RPMI8226 (cell line): ENCODE data around the gene LPIN2.
"Not testable (repeated sequence)": the region's sequence is repeated elsewhere in the genome, so short reads cannot be mapped to it uniquely, and the experiment has no call there.

ENCODE experiments used
- DNase-seq: peaks from one replicate; pipeline ENCODE4 v3.0.0-alpha.2; 2015

Gene LPIN2

DNA sequence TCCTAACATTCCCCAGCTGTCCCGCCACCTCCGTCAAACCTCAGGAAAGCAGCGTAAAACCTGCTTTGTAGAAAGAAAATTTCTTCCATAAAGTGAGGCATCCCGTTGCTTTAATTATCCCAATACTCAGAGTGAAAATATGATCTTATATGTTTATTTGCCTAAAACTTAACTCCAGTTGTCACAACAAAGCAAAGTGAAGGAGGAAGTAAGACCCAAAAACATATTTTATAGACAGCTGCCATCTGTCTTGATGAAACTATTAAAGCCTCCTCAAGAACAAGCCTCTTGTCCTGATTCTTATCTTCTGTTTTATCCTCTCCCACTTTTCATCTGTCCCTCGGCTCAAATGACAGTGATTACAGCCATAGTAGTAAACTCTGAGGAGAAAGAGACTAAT lies 28.9 kb upstream of the LPIN2 start:
- no peak for DNase-seq

GRCh38 chr18:3040881-3041280 lies 27.9 kb upstream of the LPIN2 start:
- DNase-seq, result no peak

DNA sequence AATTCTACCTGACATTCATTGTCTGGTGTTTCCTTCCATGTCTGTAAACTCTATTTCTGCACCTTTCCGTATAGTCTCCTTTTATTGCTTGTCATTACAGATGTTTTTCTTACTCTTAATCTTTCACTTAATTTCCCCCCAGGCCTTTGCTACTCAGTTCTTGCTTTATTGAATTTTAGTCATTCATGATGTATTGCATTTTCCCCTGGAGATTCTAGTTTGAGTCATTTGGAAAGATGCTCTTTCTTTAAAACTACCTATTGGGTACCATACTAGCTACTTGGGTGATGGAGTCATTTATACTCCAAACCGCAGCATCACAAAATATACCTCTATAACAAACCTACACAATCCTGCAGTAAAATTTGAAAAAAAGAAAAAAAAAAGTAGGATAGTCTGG lies 27.2 kb upstream of the LPIN2 start:
- no peak for DNase-seq

- DNase-seq, result peak; percentile 95
Observed at GRCh38 chr18:3037423-3037915, 24.5 kb upstream of the LPIN2 start.

- no peak for DNase-seq
Observed at GRCh38 chr18:3036108-3036507, 23.2 kb upstream of the LPIN2 start.

- DNase-seq, result no peak
Observed at GRCh38 chr18:3035635-3036034, 22.7 kb upstream of the LPIN2 start.

DNA sequence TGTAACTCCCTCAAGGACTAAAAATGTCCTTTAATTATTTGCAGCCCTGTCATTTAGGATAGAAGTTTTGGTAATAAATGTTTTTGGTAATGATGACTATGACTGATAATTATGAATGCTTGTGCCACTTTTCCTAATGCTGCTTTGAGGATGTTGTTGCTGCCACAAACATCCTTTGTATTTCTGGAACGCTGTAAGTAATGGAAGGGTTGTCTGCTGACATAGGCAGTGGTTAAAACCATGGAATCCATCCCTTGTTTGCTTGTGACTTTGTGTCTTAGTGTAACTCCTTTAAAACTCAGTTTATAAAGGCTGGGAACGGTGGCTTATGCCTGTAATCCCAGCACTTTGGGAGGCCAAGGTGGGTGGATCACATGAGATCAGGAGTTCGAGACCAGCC lies 19.8 kb upstream of the LPIN2 start:
- no peak for DNase-seq

- DNase-seq, result no peak
Observed at GRCh38 chr18:3029215-3029952, 16.4 kb upstream of the LPIN2 start.

DNA sequence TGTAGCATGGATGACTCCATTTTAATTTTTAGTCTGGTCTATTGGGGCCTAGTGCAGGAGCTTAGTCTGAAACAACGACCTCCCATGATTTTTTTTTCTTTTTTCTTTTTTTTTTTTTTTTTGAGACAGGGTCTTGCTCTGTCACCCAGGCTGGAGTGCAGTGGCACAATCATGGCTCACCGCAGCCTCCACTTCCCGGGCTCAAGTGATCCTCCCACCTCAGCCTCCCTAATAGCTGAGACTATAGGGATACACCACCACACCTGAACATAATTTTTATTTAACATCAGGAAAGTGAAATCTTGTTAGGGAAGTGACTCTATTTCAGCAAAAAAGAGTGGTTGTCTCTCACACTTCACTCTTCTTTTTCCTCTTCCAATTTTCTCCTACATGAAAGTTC lies 15.2 kb upstream of the LPIN2 start:
- not testable (repeated sequence) for DNase-seq

- no peak for DNase-seq
Observed at GRCh38 chr18:3027370-3027891, 14.5 kb upstream of the LPIN2 start.

- no peak for DNase-seq
Observed at GRCh38 chr18:3025544-3025943, 12.6 kb upstream of the LPIN2 start.

GRCh38 chr18:3023603-3024002 lies 10.7 kb upstream of the LPIN2 start:
- not testable (repeated sequence) for DNase-seq

- DNase-seq, result peak; percentile 68
Observed at GRCh38 chr18:3016585-3017297, 3.8 kb upstream of the LPIN2 start.

DNA sequence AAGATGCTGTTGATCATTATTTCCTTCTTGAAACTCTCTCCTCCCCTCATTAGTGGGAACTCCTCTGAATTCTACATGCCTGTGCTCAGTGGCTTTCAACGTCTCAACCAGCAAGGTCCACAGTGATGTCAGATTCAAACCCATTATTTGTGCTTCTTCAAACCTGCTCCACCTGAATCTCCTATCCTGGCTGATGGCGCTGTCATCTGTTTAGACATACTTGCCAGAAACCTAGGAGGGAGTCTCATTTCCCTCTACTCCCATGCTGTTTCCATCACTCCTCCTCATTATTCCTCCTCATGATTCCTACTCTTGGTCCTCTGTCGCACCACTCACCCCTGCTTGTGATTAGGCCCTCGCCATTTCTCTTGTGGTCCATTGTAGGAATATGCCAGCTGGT lies 2.9 kb upstream of the LPIN2 start:
- DNase-seq, result no peak

- no peak for DNase-seq
Observed at GRCh38 chr18:3015204-3015592, 2.3 kb upstream of the LPIN2 start.

- no peak for DNase-seq
Observed at GRCh38 chr18:3014503-3015203, 1.7 kb upstream of the LPIN2 start.

DNA sequence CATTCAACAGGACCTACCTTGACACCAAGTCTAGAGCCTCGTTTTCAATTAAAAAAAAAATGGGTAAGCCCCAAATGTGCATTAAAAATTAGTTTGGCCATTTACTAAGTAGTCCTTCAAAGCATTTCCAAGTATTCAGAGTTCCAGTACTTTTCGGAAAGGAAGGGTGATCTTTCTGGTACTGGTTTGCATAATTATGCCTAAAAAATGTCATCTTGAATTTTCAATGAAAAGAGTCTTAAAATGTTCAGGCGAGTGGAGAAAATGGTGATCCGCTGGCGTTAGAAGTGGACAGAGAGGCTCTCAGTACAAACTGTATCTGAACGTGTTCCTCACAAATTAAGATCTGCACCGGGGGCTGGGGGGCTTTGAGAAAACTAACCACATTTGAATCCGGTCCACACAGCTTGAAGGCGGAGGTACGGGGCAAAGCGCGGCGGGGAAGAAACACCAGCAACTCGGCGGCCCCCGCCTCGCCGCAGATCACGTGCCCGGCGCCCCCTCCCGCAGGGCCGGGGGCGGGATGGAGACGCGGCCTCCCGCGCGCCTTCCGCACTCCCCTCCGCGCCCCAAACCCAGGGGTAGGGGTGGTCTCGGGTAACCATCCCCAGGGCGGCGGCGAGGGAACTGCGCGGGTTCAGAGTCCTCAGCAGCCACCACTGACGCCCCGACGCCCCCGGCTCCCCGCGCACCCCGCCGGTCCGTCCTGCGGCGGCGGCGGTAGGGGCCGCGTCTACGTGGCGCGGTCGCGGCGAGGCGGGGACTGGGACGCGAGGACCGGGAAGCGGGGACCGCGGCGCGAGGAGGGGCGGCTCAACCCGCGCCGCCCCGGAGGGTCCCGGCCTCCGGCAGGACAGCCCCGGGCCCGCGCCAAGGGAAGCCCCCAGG lies 564 bp downstream of the LPIN2 start:
- peak; percentile 64 for DNase-seq

DNA sequence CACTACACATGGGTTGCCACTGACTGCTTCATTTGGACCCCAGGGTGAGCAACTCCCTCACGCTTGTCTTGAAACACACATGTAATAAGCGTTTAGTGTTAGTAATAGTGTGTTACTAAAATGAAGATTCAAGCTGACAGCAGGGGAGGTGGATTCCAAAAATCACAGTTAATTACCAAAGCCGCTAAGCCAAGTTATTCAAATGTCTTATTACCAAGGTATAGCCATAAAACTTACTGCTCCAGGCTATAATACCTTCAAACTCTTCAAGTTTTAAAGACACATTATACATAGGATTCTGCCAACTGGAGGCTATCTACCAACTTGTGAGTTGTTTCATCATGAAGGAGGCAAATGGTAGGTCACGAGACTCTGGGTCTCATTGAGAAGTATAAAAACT lies 2.9 kb downstream of the LPIN2 start:
- no peak for DNase-seq

GRCh38 chr18:3008541-3008940 lies 4.4 kb downstream of the LPIN2 start:
- no peak for DNase-seq

GRCh38 chr18:3007491-3007890 lies 5.5 kb downstream of the LPIN2 start:
- no peak for DNase-seq

- no peak for DNase-seq
Observed at GRCh38 chr18:3005462-3005861, 7.5 kb downstream of the LPIN2 start.

DNA sequence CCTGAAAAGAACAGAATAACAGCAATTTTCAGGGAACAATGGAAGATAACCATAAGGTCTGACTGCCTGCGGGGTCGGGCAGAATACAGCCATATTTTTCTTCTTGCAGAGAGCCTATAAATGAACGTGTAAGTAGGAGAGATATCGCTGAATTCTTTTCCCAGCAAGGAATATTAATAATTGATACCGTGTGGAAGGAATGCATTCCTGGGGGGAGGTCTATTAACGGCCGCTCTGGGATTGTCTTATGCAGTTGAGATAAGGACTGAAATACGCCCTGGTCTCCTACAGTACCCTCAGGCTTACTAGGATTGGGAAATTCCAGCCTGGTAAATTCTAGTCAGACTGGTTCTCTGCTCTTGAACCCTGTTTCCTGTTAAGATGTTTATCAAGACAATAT lies 9.2 kb downstream of the LPIN2 start:
- not testable (repeated sequence) for DNase-seq

GRCh38 chr18:3002732-3003131 lies 10.2 kb downstream of the LPIN2 start:
- no peak for DNase-seq
